IMR-90 (cell line): ENCODE measurements around the gene CBX6. TPM values are rescaled to one million over a fixed set of nuclear protein-coding genes. Genes with fewer than 3 reads are reported as not detected.

Experiments
- ATAC-seq: fragments of 200-7000 bp; cut with Tn5 transposase; 2 replicates; pipeline ENCODE4 v1.9.1; 2020; ENCODE audit warnings: low read depth, mild to moderate bottlenecking, moderate library complexity
- BruUV-seq: library from RNA; stranded (reverse); fragments of 400-500 nt; replicated peaks from 2 replicates; lab custom pipeline; 2021; lab: Mats Ljungman, UMichigan
- CTCF ChIA-PET: fragments of 300-600 bp; formaldehyde crosslinking; extraction: SDS; loops from one replicate; lab custom pipeline; 2021; ENCODE audit warnings: antibody characterized with exemption; lab: Yijun Ruan, JAX
- POLR2A ChIA-PET: fragments of 300-600 bp; sonication (Branson Sonifier 250); formaldehyde crosslinking; loops from one replicate; lab custom pipeline; 2022; ENCODE audit warnings: antibody characterized with exemption; ENCODE audit not compliant: unreplicated experiment; lab: Charles Lee
- DNase-seq: peaks from one replicate; pipeline ENCODE4 v3.0.0; 2013
- H2AFZ ChIP-seq: replicated peaks from 2 replicates; pipeline ENCODE3; 2013; ENCODE audit warnings: low read length, mild to moderate bottlenecking; ENCODE audit not compliant: poor library complexity
- H2AK5ac ChIP-seq: 2 replicates; pipeline ENCODE4 v1.6.1; 2013; ENCODE audit warnings: low read depth, low read length, inconsistent platforms
- H2AK9ac ChIP-seq: replicated peaks from 2 replicates; pipeline ENCODE3; 2013; ENCODE audit warnings: mild to moderate bottlenecking, low read depth, low read length, moderate library complexity; ENCODE audit not compliant: poor library complexity
- H2BK120ac ChIP-seq: 2 replicates; pipeline ENCODE4 v1.6.1; 2013; ENCODE audit warnings: low read depth, low read length, inconsistent platforms
- H2BK15ac ChIP-seq: 3 replicates; pipeline ENCODE4 v1.6.1; 2013; ENCODE audit warnings: low read depth, low read length, inconsistent platforms
- H2BK20ac ChIP-seq: 2 replicates; pipeline ENCODE4 v1.6.1; 2013; ENCODE audit warnings: low read depth, mild to moderate bottlenecking, inconsistent platforms, low read length, moderate library complexity
- H2BK5ac ChIP-seq: 2 replicates; pipeline ENCODE4 v1.6.1; 2013; ENCODE audit warnings: mild to moderate bottlenecking, low read depth, low read length, inconsistent platforms; ENCODE audit not compliant: poor library complexity, severe bottlenecking
- H3K14ac ChIP-seq: replicated peaks from 2 replicates; pipeline ENCODE4 v1.6.1; 2013; ENCODE audit warnings: low read depth, low read length, inconsistent platforms
- H3K18ac ChIP-seq: 2 replicates; pipeline ENCODE4 v1.6.1; 2013; ENCODE audit warnings: low read depth, low read length, control low read depth
- H3K23ac ChIP-seq: 2 replicates; pipeline ENCODE4 v1.6.1; 2013; ENCODE audit warnings: low read depth, low read length, inconsistent platforms
- H3K27ac ChIP-seq: 2 replicates; pipeline ENCODE4 v1.5.1; 2013; ENCODE audit warnings: mild to moderate bottlenecking, control low read depth, low read length; ENCODE audit not compliant: insufficient read depth
- H3K27me3 ChIP-seq: 2 replicates; pipeline ENCODE4 v1.6.1; 2013; ENCODE audit warnings: low read length; ENCODE audit not compliant: control insufficient read depth, insufficient read depth
- H3K36me3 ChIP-seq: 2 replicates; pipeline ENCODE4 v1.6.1; 2013; ENCODE audit warnings: low read length, mixed read lengths; ENCODE audit not compliant: control insufficient read depth, insufficient read depth
- H3K4ac ChIP-seq: 2 replicates; pipeline ENCODE4 v1.6.1; 2013; ENCODE audit warnings: low read depth, low read length, inconsistent platforms
- H3K4me1 ChIP-seq: 2 replicates; pipeline ENCODE4 v1.6.1; 2013; ENCODE audit warnings: low read length, mixed read lengths; ENCODE audit not compliant: control insufficient read depth, insufficient read depth
- H3K4me2 ChIP-seq: 2 replicates; pipeline ENCODE4 v1.6.1; 2013; ENCODE audit warnings: low read depth, mild to moderate bottlenecking, control low read depth, low read length, moderate library complexity
- H3K4me3 ChIP-seq: 2 replicates; pipeline ENCODE4 v1.5.1; 2013; ENCODE audit warnings: low read depth, mild to moderate bottlenecking, control low read depth, low read length, moderate library complexity; ENCODE audit not compliant: insufficient read depth
- H3K56ac ChIP-seq: 2 replicates; pipeline ENCODE4 v1.6.1; 2013; ENCODE audit warnings: low read length, inconsistent platforms; ENCODE audit not compliant: insufficient read depth; ENCODE audit errors: extremely low read depth
- H3K79me1 ChIP-seq, 2 experiments: 2 replicates each; pipeline ENCODE4 v1.6.1; 2013; ENCODE audit warnings: low read length in 2 of 2, inconsistent platforms in 1 of 2, low read depth in 1 of 2
- H3K9ac ChIP-seq: 2 replicates; pipeline ENCODE4 v1.6.1; 2013; ENCODE audit warnings: low read depth, low read length, control low read depth
- H3K9me1 ChIP-seq: 2 replicates; pipeline ENCODE4 v1.6.1; 2013; ENCODE audit warnings: low read length, inconsistent platforms; ENCODE audit not compliant: insufficient read depth
- H3K9me3 ChIP-seq: 2 replicates; pipeline ENCODE4 v1.6.1; 2013; ENCODE audit warnings: low read length; ENCODE audit not compliant: control insufficient read depth, insufficient read depth
- H4K20me1 ChIP-seq: 2 replicates; pipeline ENCODE4 v1.6.1; 2013; ENCODE audit warnings: low read length, inconsistent platforms; ENCODE audit not compliant: insufficient read depth
- H4K5ac ChIP-seq: 2 replicates; pipeline ENCODE4 v1.6.1; 2013; ENCODE audit warnings: mild to moderate bottlenecking, low read depth, low read length, control low read depth
- H4K8ac ChIP-seq, 2 experiments: 2 replicates each; pipeline ENCODE4 v1.6.1; 2013; ENCODE audit warnings: low read depth in 2 of 2, low read length in 2 of 2, control low read depth in 1 of 2, inconsistent platforms in 1 of 2
- H4K91ac ChIP-seq: 2 replicates; pipeline ENCODE4 v1.6.1; 2013; ENCODE audit warnings: low read depth, low read length, inconsistent platforms; ENCODE audit not compliant: insufficient read depth
- RAD21 ChIP-seq: IDR thresholded peaks from 2 replicates; pipeline ENCODE4 v1.6.1; 2012; ENCODE audit warnings: low read length, improper control_type of control experiment
- RCOR1 ChIP-seq: IDR thresholded peaks from 2 replicates; pipeline ENCODE4 v1.6.1; 2012; ENCODE audit warnings: mild to moderate bottlenecking, low read length, improper control_type of control experiment; ENCODE audit not compliant: insufficient replicate concordance
- RFX5 ChIP-seq: IDR thresholded peaks from 2 replicates; pipeline ENCODE4 v1.8.0; 2012; ENCODE audit warnings: low read depth, mild to moderate bottlenecking, low read length, moderate library complexity
- SMC3 ChIP-seq: fragments of 150-350 bp; IDR thresholded peaks from 2 replicates; pipeline ENCODE4 v1.6.1; 2016; ENCODE audit warnings: low read depth, mild to moderate bottlenecking, antibody characterized with exemption, low read length, moderate library complexity
- WGBS, 2 experiments: methylation state at CpG; one replicate each; pipeline versions ENCODE4 v1.1.5 to v1.1.7; 2013; ENCODE audit warnings: missing lambda C conversion rate in 2 of 2; ENCODE audit not compliant: insufficient read length in 1 of 2; ENCODE audit errors: extremely low coverage in 2 of 2; 5-methylcytosine and 5-hydroxymethylcytosine counted together
- dilution Hi-C: fragments of 300-500 bp; cut with HindIII; formaldehyde crosslinking; loops from one replicate; pipeline ENCODE4 v1.14.3; 2018; ENCODE audit warnings: low sequenced_read_pairs; ENCODE audit not compliant: unreplicated experiment
- in situ Hi-C: fragments of 300-500 bp; cut with MboI; formaldehyde crosslinking; loops from 3 replicates; pipeline ENCODE4 v1.14.3; 2019; ENCODE audit warnings: low sequenced_read_pairs, inconsistent platforms, mixed read lengths
- intact Hi-C: fragments of 100-400 bp; cut with micrococcal nuclease; formaldehyde crosslinking; loops from 2 replicates; pipeline ENCODE4 v1.10.0; 2022
- polyA plus RNA-seq, 3 experiments: library from polyadenylated mRNA; depleted of rRNA; stranded (reverse); fragments of >200 nt; gene quantifications; 2 replicates each; pipeline ENCODE4 v1.2.3, GENCODE V29; 2012; ENCODE audit warnings: low replicate concordance in 1 of 3
- total RNA-seq: library from RNA; depleted of rRNA; stranded (reverse); fragments of >200 nt; gene quantifications from 2 replicates; pipeline ENCODE4 v1.2.3, GENCODE V29; 2012
- TF ChIP-seq, protein P1 (sequence below): conservative IDR thresholded peaks from 2 replicates; pipeline ENCODE4 v1.5.1; 2012; ENCODE audit warnings: mild to moderate bottlenecking, low read depth, low read length, improper control_type of control experiment

Gene CBX6
- total and polyA plus RNA-seq, 2 of the 4 experiments (the other 2 are of a cell fraction) = 15.2 to 19.0 TPM

DNA sequence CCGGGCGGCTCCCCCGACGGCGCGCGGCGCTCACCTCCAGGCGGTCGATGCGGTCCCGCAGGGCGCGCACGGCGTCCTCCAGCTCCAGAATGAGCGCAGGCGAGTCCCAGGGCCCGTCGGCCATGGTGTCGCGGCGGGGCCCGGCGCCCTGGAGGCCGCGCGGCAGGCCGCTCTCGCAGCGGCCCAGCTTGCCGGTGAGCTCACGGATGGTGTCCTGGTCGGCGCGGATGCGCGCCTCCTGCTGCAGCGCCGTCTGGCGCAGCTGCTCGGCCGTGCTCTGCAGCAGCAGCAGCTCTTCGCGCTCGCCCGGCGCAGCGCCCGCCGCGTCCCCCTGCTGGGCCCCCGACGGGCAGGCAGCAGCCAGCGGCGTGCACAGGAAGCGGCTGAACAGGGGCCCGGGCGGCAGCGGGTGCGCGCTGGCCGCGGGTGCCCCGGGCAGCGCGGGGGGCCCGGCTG lies 28.8 kb downstream of the CBX6 start:
- Histone ChIP-seq H2BK20ac (no peak overlapping the region), H3K27me3 (peaks cover 25% of the 10 kb centered on the region), H3K79me1 (no peaks in the 10 kb centered on the region), H3K18ac (no peak overlapping the region), H4K5ac (no peak overlapping the region), H3K9me1 (no peaks in the 10 kb centered on the region), H2BK5ac (no peak overlapping the region), H4K91ac (no peak overlapping the region), H3K4me1 (no peaks in the 10 kb centered on the region), H3K23ac (no peak overlapping the region), H2AFZ (peak overlapping the region; percentile 89), H3K36me3 (no peaks in the 10 kb centered on the region), H3K4ac (no peak overlapping the region), H3K14ac (no peak overlapping the region), H2BK15ac (no peak overlapping the region), H4K8ac (no peak overlapping the region), H3K56ac (no peak overlapping the region), H3K4me2 (peak overlapping the region; percentile 1), H2AK9ac (peak overlapping the region; percentile 61), H4K20me1 (no peaks in the 10 kb centered on the region), H2AK5ac (no peak overlapping the region), H2BK120ac (no peak overlapping the region), H3K9ac (no peak overlapping the region), H3K27ac (no peak overlapping the region; the same call in 1 of the 2 replicates), H3K9me3 (no peaks in the 10 kb centered on the region), H3K4me3 (peak overlapping the region; percentile 41)
- TF ChIP-seq RCOR1 = peak; percentile 20
- TF ChIP-seq, protein P1, sequence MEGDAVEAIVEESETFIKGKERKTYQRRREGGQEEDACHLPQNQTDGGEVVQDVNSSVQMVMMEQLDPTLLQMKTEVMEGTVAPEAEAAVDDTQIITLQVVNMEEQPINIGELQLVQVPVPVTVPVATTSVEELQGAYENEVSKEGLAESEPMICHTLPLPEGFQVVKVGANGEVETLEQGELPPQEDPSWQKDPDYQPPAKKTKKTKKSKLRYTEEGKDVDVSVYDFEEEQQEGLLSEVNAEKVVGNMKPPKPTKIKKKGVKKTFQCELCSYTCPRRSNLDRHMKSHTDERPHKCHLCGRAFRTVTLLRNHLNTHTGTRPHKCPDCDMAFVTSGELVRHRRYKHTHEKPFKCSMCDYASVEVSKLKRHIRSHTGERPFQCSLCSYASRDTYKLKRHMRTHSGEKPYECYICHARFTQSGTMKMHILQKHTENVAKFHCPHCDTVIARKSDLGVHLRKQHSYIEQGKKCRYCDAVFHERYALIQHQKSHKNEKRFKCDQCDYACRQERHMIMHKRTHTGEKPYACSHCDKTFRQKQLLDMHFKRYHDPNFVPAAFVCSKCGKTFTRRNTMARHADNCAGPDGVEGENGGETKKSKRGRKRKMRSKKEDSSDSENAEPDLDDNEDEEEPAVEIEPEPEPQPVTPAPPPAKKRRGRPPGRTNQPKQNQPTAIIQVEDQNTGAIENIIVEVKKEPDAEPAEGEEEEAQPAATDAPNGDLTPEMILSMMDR = peak; percentile 45
- TF ChIP-seq RAD21 = peak; percentile 47
- peak; percentile 47 for TF ChIP-seq SMC3
- TF ChIP-seq RFX5 = no peak
- ChIA-PET POLR2A (no interaction called here), CTCF (interaction anchor here (0.6 to 0.7 kb wide), 2 partner anchors 57 to 74 kb away, joined by 3 to 6 read pairs; no protein-coding TSS in a partner anchor)
- ATAC-seq (peak; percentile 86), DNase-seq (peak; percentile 81)
- BruUV-seq = no TSS peak
- intact Hi-C loops = loop anchor here (5.0 kb wide), 1 partner anchor 56 kb away; no protein-coding TSS in a partner anchor
- in situ Hi-C loops = no loop called here
- WGBS, 2 experiments = 4% methylated on average over 16 of the region's 68 CpGs; no CpG with 5 or more reads in 1 of the 2 experiments
- dilution Hi-C loops = no loop called here
